Activated naive CD8-positive, alpha-beta T cell treated with anti-CD3 and anti-CD28 coated beads for 36 hours (primary cell): ENCODE data around the gene SDF2. TPM values are rescaled to one million over a fixed set of nuclear protein-coding genes. Genes with fewer than 3 reads are reported as not detected.
"Not testable (repeated sequence)": the region's sequence is repeated elsewhere in the genome, so short reads cannot be mapped to it uniquely, and the experiment has no call there.

Source experiments
- DNase-seq: peaks from one replicate; pipeline ENCODE4 v3.0.0; 2021
- H3K27ac Mint-ChIP-seq: one replicate; pipeline ENCODE4 v1.8.0; 2022; ENCODE audit warnings: mild to moderate bottlenecking, moderate library complexity, mixed read lengths
- H3K27me3 Mint-ChIP-seq: one replicate; pipeline ENCODE4 v1.8.0; 2022; ENCODE audit warnings: mild to moderate bottlenecking, mixed read lengths
- H3K36me3 Mint-ChIP-seq: one replicate; pipeline ENCODE4 v1.8.0; 2021; ENCODE audit warnings: mild to moderate bottlenecking, mixed read lengths
- H3K4me1 Mint-ChIP-seq: one replicate; pipeline ENCODE4 v1.8.0; 2021; ENCODE audit warnings: mixed read lengths
- H3K4me3 Mint-ChIP-seq: one replicate; pipeline ENCODE4 v1.8.0; 2022; ENCODE audit warnings: mild to moderate bottlenecking, moderate library complexity, mixed read lengths
- H3K9me3 Mint-ChIP-seq: one replicate; pipeline ENCODE4 v1.8.0; 2022; ENCODE audit warnings: mixed read lengths
- total RNA-seq, 2 experiments: library from RNA; stranded (reverse); gene quantifications; one replicate each; pipeline ENCODE4 v1.2.3, GENCODE V29; 2021

SDF2 gene
- total RNA-seq, 2 experiments from 2014 or later: 36.8 to 37.2 TPM

- Mint-ChIP-seq H3K36me3 (peaks cover 27% of the 10 kb centered on the region), H3K4me1 (peaks cover 2% of the 10 kb centered on the region), H3K27ac (no peak overlapping the region), H3K9me3 (no peaks in the 10 kb centered on the region), H3K4me3 (no peak overlapping the region), H3K27me3 (no peaks in the 10 kb centered on the region)
- no peak for DNase-seq
These were observed 38.0 kb downstream of the SDF2 start for GRCh38 chr17:28623696-28624095.

GRCh38 chr17:28622186-28622585 lies 39.5 kb downstream of the SDF2 start:
- Mint-ChIP-seq H3K9me3 (no peaks in the 10 kb centered on the region), H3K27me3 (no peaks in the 10 kb centered on the region), H3K36me3 (peaks cover 27% of the 10 kb centered on the region), H3K27ac (no peak overlapping the region), H3K4me1 (peaks cover 2% of the 10 kb centered on the region), H3K4me3 (no peak overlapping the region)
- no peak for DNase-seq

GRCh38 chr17:28620010-28620409 lies 41.7 kb downstream of the SDF2 start:
- DNase-seq: no peak
- Mint-ChIP-seq H3K4me1 (no peaks in the 10 kb centered on the region), H3K9me3 (no peaks in the 10 kb centered on the region), H3K36me3 (peaks cover 26% of the 10 kb centered on the region), H3K27ac (no peak overlapping the region), H3K4me3 (no peak overlapping the region), H3K27me3 (no peaks in the 10 kb centered on the region)

- peak overlapping the region; percentile 31 for H3K27ac Mint-ChIP-seq
- H3K4me3 Mint-ChIP-seq: no peak overlapping the region
- no peaks in the 10 kb centered on the region for H3K4me1 Mint-ChIP-seq
- no peak for DNase-seq
- H3K27me3 Mint-ChIP-seq: no peaks in the 10 kb centered on the region
- H3K36me3 Mint-ChIP-seq: peaks cover 28% of the 10 kb centered on the region
- H3K9me3 Mint-ChIP-seq: no peaks in the 10 kb centered on the region
These were observed 43.2 kb downstream of the SDF2 start for GRCh38 chr17:28618464-28618863.

GRCh38 chr17:28616281-28616680 lies 45.4 kb downstream of the SDF2 start:
- H3K9me3 Mint-ChIP-seq: no peaks in the 10 kb centered on the region
- no peak overlapping the region for H3K27ac Mint-ChIP-seq
- H3K36me3 Mint-ChIP-seq: peaks cover 23% of the 10 kb centered on the region
- H3K27me3 Mint-ChIP-seq: no peaks in the 10 kb centered on the region
- H3K4me3 Mint-ChIP-seq: no peak overlapping the region
- no peak for DNase-seq
- no peaks in the 10 kb centered on the region for H3K4me1 Mint-ChIP-seq

- Mint-ChIP-seq H3K9me3 (no peaks in the 10 kb centered on the region), H3K4me1 (no peaks in the 10 kb centered on the region), H3K36me3 (peaks cover 23% of the 10 kb centered on the region), H3K4me3 (no peak overlapping the region), H3K27me3 (no peaks in the 10 kb centered on the region), H3K27ac (no peak overlapping the region)
- DNase-seq: no peak
These were observed 46.3 kb downstream of the SDF2 start for GRCh38 chr17:28615260-28615940.

- H3K4me1 Mint-ChIP-seq: no peaks in the 10 kb centered on the region
- no peak within 1 kb of the TSS for H3K4me3 Mint-ChIP-seq
- no peak within 1 kb of the TSS for H3K27ac Mint-ChIP-seq
- no peaks in the 10 kb centered on the region for H3K9me3 Mint-ChIP-seq
- no peak for DNase-seq
- H3K36me3 Mint-ChIP-seq: peaks cover 19% of the 10 kb centered on the region
- no peaks in the 10 kb centered on the region for H3K27me3 Mint-ChIP-seq
These were observed 47.8 kb downstream of the SDF2 start, which contains the start of gene RSKR for GRCh38 chr17:28613931-28614381. Gene RSKR (minus strand): TSS chr17:28614185. CDS start chr17:28614161, 24 bp downstream.

GRCh38 chr17:28612936-28613872 lies 48.5 kb downstream of the SDF2 start:
- Mint-ChIP-seq H3K4me1 (no peaks in the 10 kb centered on the region), H3K27ac (no peak overlapping the region), H3K4me3 (no peak overlapping the region), H3K27me3 (no peaks in the 10 kb centered on the region), H3K9me3 (no peaks in the 10 kb centered on the region), H3K36me3 (peaks cover 16% of the 10 kb centered on the region)
- DNase-seq: peak; percentile 13

GRCh38 chr17:28612531-28612930 lies 49.2 kb downstream of the SDF2 start:
- H3K27ac Mint-ChIP-seq: no peak overlapping the region
- DNase-seq: no peak
- no peak overlapping the region for H3K4me3 Mint-ChIP-seq
- peaks cover 16% of the 10 kb centered on the region for H3K36me3 Mint-ChIP-seq
- H3K9me3 Mint-ChIP-seq: no peaks in the 10 kb centered on the region
- H3K4me1 Mint-ChIP-seq: no peaks in the 10 kb centered on the region
- H3K27me3 Mint-ChIP-seq: no peaks in the 10 kb centered on the region

GRCh38 chr17:28610376-28610775 lies 51.3 kb downstream of the SDF2 start:
- no peak overlapping the region for H3K27ac Mint-ChIP-seq
- no peak overlapping the region for H3K4me3 Mint-ChIP-seq
- H3K4me1 Mint-ChIP-seq: no peaks in the 10 kb centered on the region
- H3K36me3 Mint-ChIP-seq: peaks cover 13% of the 10 kb centered on the region
- no peaks in the 10 kb centered on the region for H3K9me3 Mint-ChIP-seq
- DNase-seq: no peak
- no peaks in the 10 kb centered on the region for H3K27me3 Mint-ChIP-seq

GRCh38 chr17:28604031-28604430 lies 57.7 kb downstream of the SDF2 start:
- not testable (repeated sequence) for H3K9me3 Mint-ChIP-seq, H3K4me1 Mint-ChIP-seq, H3K27me3 Mint-ChIP-seq, H3K27ac Mint-ChIP-seq, DNase-seq, H3K4me3 Mint-ChIP-seq, H3K36me3 Mint-ChIP-seq

GRCh38 chr17:28599311-28600184 lies 62.2 kb downstream of the SDF2 start:
- peak overlapping the region; percentile 90 for H3K4me3 Mint-ChIP-seq
- no peaks in the 10 kb centered on the region for H3K9me3 Mint-ChIP-seq
- H3K4me1 Mint-ChIP-seq: peaks cover 16% of the 10 kb centered on the region
- peak overlapping the region; percentile 91 for H3K27ac Mint-ChIP-seq
- H3K36me3 Mint-ChIP-seq: peaks cover 16% of the 10 kb centered on the region
- peak; percentile 74 for DNase-seq
- H3K27me3 Mint-ChIP-seq: no peaks in the 10 kb centered on the region

- peak; percentile 97 for DNase-seq
- Mint-ChIP-seq H3K36me3 (peaks cover 16% of the 10 kb centered on the region), H3K27ac (peak within 1 kb of the TSS; percentile 91), H3K4me1 (peaks cover 16% of the 10 kb centered on the region), H3K27me3 (no peaks in the 10 kb centered on the region), H3K9me3 (no peaks in the 10 kb centered on the region), H3K4me3 (peak within 1 kb of the TSS; percentile 90)
These were observed 62.9 kb downstream of the SDF2 start, which contains the start of gene SPAG5 for GRCh38 chr17:28598799-28599310. Gene SPAG5 (minus strand): TSS chr17:28599025. CDS start chr17:28598946, 79 bp downstream.

GRCh38 chr17:28598389-28598788 lies 63.3 kb downstream of the SDF2 start:
- H3K4me3 Mint-ChIP-seq: peak overlapping the region; percentile 90
- H3K36me3 Mint-ChIP-seq: peaks cover 17% of the 10 kb centered on the region
- no peak for DNase-seq
- peaks cover 16% of the 10 kb centered on the region for H3K4me1 Mint-ChIP-seq
- peak overlapping the region; percentile 91 for H3K27ac Mint-ChIP-seq
- H3K9me3 Mint-ChIP-seq: no peaks in the 10 kb centered on the region
- no peaks in the 10 kb centered on the region for H3K27me3 Mint-ChIP-seq
